Activated CD8-positive, alpha-beta T cell treated with anti-CD3 and anti-CD28 coated beads, Interleukin-2, amount 10 ng/mL, durations not matched to agents 7 days and 5 days (primary cell): Measurements from ENCODE around the gene SLC6A6. TPM values are rescaled to one million over a fixed set of nuclear protein-coding genes. Genes with fewer than 3 reads are reported as not detected.
"Not testable (repeated sequence)": the region's sequence is repeated elsewhere in the genome, so short reads cannot be mapped to it uniquely, and the experiment has no call there.

Source experiments
- ATAC-seq: fragments of 150-1000 bp; cut with Tn5 transposase; one replicate; pipeline ENCODE4 v1.10.0; 2021; ENCODE audit warnings: moderate library complexity
- CTCF ChIA-PET: fragments of 350-600 bp; sonication (Branson Sonifier 250); formaldehyde crosslinking; loops from one replicate; lab custom pipeline; 2021; ENCODE audit warnings: antibody characterized with exemption; lab: Charles Lee
- POLR2A ChIA-PET: fragments of 350-600 bp; sonication (Branson Sonifier 250); formaldehyde crosslinking; loops from one replicate; lab custom pipeline; 2021; ENCODE audit warnings: antibody characterized with exemption; lab: Charles Lee
- DNase-seq: peaks from one replicate; pipeline ENCODE4 v3.0.0-alpha.2; 2020
- H3K27ac Mint-ChIP-seq: one replicate; pipeline ENCODE4 v1.8.0; 2021; ENCODE audit warnings: mild to moderate bottlenecking, mixed read lengths
- H3K27me3 Mint-ChIP-seq: one replicate; pipeline ENCODE4 v1.8.0; 2021; ENCODE audit warnings: low read depth, mixed read lengths
- H3K36me3 Mint-ChIP-seq: one replicate; pipeline ENCODE4 v1.8.0; 2021; ENCODE audit warnings: low read depth, mixed read lengths
- H3K4me1 Mint-ChIP-seq: one replicate; pipeline ENCODE4 v1.8.0; 2021; ENCODE audit warnings: low read depth, mixed read lengths
- H3K4me3 Mint-ChIP-seq: one replicate; pipeline ENCODE4 v1.8.0; 2021; ENCODE audit warnings: mild to moderate bottlenecking, mixed read lengths
- H3K9me3 Mint-ChIP-seq: one replicate; pipeline ENCODE4 v1.8.0; 2022; ENCODE audit warnings: mixed read lengths; ENCODE audit not compliant: insufficient read depth
- total RNA-seq, 2 experiments: library from RNA; stranded (reverse); gene quantifications; one replicate each; pipeline ENCODE4 v1.2.3, GENCODE V29; 2021

Gene SLC6A6
- total RNA-seq, 2 experiments from 2014 or later: 36.8 to 37.9 TPM

DNA sequence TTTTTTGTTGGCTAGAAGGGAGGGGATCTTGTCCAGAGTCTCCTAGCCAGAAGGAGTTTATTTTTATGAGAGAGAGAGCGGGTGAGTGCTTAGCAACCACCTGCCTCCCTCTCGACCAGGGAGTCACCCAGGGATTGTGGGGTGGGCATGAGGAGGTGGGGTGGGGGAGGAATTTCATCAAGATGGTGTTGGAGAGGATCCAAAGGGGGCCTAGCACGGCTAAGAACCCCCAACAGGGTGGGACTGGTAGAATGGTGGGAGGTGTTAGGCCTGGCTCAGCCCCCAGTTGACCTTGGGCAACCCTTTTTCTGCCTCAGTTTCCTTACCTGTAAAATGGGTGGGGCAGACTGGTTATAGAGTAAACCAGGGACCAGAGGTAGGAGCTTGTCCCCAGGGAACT, 1.8 kb downstream of the SLC6A6 start:
- peaks cover 14% of the 10 kb centered on the region for H3K36me3 Mint-ChIP-seq
- DNase-seq (no peak), ATAC-seq (no peak)
- H3K9me3 Mint-ChIP-seq: no peaks in the 10 kb centered on the region
- POLR2A ChIA-PET: interaction anchor here (1.0 to 4.4 kb wide), 2 partner anchors 17 to 27 kb away, joined by 5 to 45 read pairs; no protein-coding TSS in a partner anchor
- H3K4me3 Mint-ChIP-seq: peak overlapping the region; percentile 92
- CTCF ChIA-PET: interaction anchor here (0.7 to 1.6 kb wide), 3 partner anchors 20 to 63 kb away, joined by 3 to 4 read pairs (median 3); no protein-coding TSS in a partner anchor
- H3K4me1 Mint-ChIP-seq: peaks cover 54% of the 10 kb centered on the region
- H3K27me3 Mint-ChIP-seq: no peaks in the 10 kb centered on the region
- peak overlapping the region; percentile 37 for H3K27ac Mint-ChIP-seq

DNA sequence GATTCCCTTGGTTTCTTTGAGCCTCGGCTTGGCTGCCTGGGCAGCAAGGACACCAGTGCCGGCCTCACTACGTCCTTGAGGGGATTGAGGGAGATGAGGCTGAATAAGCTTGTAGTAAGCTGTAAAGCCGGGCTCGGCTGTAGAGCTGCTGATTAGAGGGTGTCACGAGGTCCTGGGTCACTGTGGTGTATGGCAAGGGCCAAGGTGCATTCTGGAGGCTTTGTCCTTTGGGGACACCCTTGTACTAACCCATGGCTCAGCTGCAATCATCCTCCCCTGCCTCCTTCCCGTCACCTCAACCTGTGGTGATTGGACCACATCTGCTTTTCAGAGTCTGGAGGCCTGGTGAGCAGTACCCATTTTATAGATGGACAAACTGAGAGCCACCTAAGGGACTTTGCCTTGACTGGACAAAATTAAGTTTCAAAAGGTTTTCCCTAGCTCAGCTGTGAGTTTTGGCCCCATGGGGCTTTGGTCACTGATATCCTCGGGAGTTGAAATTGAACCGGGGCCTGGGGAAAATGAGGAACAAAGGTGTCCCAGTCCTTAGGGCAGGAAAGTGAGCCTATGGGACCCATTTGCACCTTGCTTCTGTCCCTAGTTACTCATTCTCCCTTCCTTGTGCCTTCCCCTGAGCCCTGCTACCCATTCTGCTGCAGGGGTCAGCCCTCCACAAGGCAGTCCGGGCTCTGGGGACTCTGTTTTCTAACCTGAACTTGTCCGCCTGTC, 2.4 kb downstream of the SLC6A6 start:
- ATAC-seq: no peak
- Mint-ChIP-seq H3K27me3 (no peaks in the 10 kb centered on the region), H3K36me3 (peaks cover 16% of the 10 kb centered on the region), H3K9me3 (no peaks in the 10 kb centered on the region), H3K4me3 (peak overlapping the region; percentile 92), H3K4me1 (peaks cover 60% of the 10 kb centered on the region), H3K27ac (peak overlapping the region; percentile 37)
- DNase-seq: no peak
- ChIA-PET CTCF (interaction anchor here (1.2 to 1.9 kb wide), 3 partner anchors 19 to 143 kb away, joined by 4 to 8 read pairs (median 4); no protein-coding TSS in a partner anchor), POLR2A (interaction anchor here (2.1 to 4.4 kb wide), 2 partner anchors 22 to 27 kb away, joined by 8 to 45 read pairs; no protein-coding TSS in a partner anchor)

DNA sequence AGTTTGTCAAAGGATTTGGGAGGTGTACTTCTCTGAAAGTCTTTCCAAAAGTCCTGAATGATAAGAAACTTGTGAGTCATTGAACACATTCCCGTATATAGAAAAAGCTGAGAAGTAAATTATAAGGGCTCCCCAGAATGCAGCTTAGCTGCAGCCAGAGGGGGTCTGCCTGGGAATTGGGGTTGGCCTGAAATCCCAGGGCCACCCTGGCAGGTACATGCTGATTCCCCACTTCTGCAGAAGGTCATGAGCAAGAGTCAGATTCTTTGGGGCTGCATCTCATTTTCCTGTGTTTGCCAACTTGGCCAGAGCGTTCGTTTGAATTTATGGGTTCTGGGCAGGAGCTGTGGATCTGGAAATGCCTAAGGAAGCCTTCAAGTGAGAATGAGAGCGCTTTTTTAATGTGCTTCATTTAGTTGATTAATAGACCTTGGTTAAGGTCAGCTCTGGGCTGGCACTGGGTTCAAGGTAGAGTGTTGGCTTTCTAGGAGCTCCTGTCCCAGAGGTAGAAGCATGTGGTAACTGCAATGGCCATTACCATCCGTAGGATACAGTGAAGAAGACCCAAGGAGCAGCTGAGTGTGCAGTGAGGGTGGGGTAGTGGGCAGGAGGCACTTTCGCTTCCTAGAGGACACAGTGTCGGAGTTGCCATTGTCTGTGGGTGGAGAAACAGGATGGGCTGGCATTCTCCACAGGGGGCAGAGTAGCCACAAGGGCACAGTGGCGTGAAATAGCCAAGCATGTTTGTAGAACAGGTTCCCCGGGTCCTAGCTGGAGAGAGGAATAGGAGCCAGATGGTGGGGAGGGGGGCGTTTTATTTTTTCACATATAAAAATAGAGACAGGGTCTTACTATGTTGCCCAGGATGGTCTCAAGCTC, 3.2 kb downstream of the SLC6A6 start:
- peaks cover 62% of the 10 kb centered on the region for H3K4me1 Mint-ChIP-seq
- DNase-seq (no peak), ATAC-seq (no peak)
- no peaks in the 10 kb centered on the region for H3K9me3 Mint-ChIP-seq
- H3K4me3 Mint-ChIP-seq: no peak overlapping the region
- CTCF ChIA-PET: interaction anchor here (1.1 to 1.9 kb wide), 3 partner anchors 22 to 144 kb away, joined by 3 to 8 read pairs (median 4); no protein-coding TSS in a partner anchor
- peaks cover 21% of the 10 kb centered on the region for H3K36me3 Mint-ChIP-seq
- no peaks in the 10 kb centered on the region for H3K27me3 Mint-ChIP-seq
- no peak overlapping the region for H3K27ac Mint-ChIP-seq
- POLR2A ChIA-PET: interaction anchor here (2.1 to 4.4 kb wide), 2 partner anchors 21 to 26 kb away, joined by 8 to 45 read pairs; no protein-coding TSS in a partner anchor

DNA sequence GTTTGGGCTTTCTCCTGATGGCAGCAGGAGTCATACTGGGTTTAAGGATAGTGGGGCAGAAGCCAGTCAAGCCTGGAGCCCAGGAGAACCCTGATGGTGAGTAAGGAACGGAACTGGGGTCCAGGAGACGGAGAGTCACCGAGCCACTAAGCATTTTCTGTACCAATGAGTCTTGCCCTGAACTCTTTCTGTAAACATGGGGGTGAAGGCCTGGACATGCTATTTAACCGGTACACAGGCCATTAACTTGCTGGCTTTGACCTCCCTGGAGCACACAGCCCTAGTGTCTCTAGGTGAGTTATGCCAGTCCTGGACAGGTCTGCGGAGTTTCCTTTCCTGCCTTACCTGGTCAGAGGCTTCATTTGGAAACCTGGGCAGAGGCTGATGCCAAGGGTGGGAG, 3.9 kb downstream of the SLC6A6 start:
- CTCF ChIA-PET: interaction anchor here (1.1 to 1.9 kb wide), 2 partner anchors 21 to 145 kb away, joined by 3 to 4 read pairs; no protein-coding TSS in a partner anchor
- Mint-ChIP-seq H3K4me1 (peaks cover 64% of the 10 kb centered on the region), H3K4me3 (no peak overlapping the region), H3K27me3 (no peaks in the 10 kb centered on the region), H3K27ac (peak overlapping the region; percentile 32), H3K9me3 (no peaks in the 10 kb centered on the region), H3K36me3 (peaks cover 27% of the 10 kb centered on the region)
- DNase-seq (no peak), ATAC-seq (no peak)
- POLR2A ChIA-PET: interaction anchor here (2.1 kb wide), 1 partner anchor 21 kb away, joined by 8 read pairs; no protein-coding TSS in a partner anchor

DNA sequence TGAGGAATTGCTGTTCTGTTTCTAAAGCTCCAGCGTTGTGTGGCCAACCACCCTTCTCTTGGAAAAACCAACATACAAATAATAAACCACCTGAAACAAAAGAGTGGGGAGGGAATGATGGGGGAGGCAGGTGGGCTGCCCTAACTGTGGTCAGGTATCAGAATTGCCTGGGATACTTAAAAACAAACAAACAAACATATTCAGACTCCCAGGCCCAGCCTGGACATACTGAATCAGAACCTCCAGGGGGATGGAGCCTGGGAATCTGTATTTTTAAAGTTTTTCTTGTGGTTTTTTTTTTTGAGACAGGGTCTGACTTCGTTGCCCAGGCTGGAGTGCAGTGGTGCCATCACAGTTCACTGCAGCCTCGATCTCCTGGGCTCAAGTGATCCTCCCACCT, 4.4 kb downstream of the SLC6A6 start:
- ChIA-PET POLR2A (interaction anchor here (2.1 kb wide), 1 partner anchor 20 kb away, joined by 8 read pairs; no protein-coding TSS in a partner anchor), CTCF (no interaction called here)
- H3K4me1 Mint-ChIP-seq: peaks cover 60% of the 10 kb centered on the region

DNA sequence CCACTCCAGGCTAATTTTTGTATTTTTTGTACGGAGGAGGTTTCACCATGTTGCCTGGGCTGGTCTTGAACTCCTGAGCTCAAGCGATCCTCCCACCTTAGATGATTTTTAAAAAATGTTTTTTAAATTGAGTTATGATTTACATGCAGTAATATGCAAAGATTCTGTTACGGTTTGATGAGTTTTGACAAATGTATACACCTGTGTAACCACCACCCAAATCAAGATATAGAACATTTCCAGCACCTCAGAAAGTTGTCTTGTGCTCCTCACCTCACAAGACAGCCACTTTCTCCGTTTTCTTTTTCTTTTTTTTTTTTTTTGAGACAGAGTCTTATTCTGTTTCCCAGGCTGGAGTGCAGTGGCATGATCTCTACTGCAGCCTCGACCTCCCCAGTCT, 4.8 kb downstream of the SLC6A6 start:
- ATAC-seq (no peak), DNase-seq (no peak)
- POLR2A ChIA-PET: interaction anchor here (2.1 kb wide), 1 partner anchor 20 kb away, joined by 8 read pairs; no protein-coding TSS in a partner anchor
- no peak overlapping the region for H3K4me3 Mint-ChIP-seq
- CTCF ChIA-PET: no interaction called here
- H3K9me3 Mint-ChIP-seq: no peaks in the 10 kb centered on the region
- no peaks in the 10 kb centered on the region for H3K27me3 Mint-ChIP-seq
- H3K4me1 Mint-ChIP-seq: peaks cover 56% of the 10 kb centered on the region
- H3K27ac Mint-ChIP-seq: no peak overlapping the region
- H3K36me3 Mint-ChIP-seq: peaks cover 27% of the 10 kb centered on the region

More for the DNA sequence above, 4.4 kb downstream of the SLC6A6 start:
- Mint-ChIP-seq H3K27me3 (no peaks in the 10 kb centered on the region), H3K9me3 (no peaks in the 10 kb centered on the region), H3K36me3 (peaks cover 27% of the 10 kb centered on the region), H3K27ac (no peak overlapping the region), H3K4me3 (no peak overlapping the region)
- no peak for DNase-seq
- ATAC-seq: no peak

DNA sequence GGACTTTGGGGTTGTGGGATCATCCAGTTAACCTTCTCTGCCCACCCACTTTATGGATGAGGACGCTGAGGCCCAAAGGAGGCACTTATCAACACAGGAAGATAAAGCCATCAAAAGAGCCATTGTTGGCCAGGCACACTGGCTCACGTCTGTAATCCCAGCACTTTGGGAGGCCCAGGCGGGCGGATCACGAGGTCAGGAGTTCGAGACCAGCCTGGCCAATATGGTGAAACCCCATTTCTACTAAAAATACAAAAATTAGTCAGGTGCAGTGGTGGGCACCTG, 7.3 kb downstream of the SLC6A6 start:
- Mint-ChIP-seq H3K4me1 (peaks cover 49% of the 10 kb centered on the region), H3K36me3 (peaks cover 25% of the 10 kb centered on the region)
- H3K27ac Mint-ChIP-seq, DNase-seq, CTCF ChIA-PET, POLR2A ChIA-PET, H3K9me3 Mint-ChIP-seq, ATAC-seq, H3K27me3 Mint-ChIP-seq, H3K4me3 Mint-ChIP-seq: not testable (repeated sequence)

DNA sequence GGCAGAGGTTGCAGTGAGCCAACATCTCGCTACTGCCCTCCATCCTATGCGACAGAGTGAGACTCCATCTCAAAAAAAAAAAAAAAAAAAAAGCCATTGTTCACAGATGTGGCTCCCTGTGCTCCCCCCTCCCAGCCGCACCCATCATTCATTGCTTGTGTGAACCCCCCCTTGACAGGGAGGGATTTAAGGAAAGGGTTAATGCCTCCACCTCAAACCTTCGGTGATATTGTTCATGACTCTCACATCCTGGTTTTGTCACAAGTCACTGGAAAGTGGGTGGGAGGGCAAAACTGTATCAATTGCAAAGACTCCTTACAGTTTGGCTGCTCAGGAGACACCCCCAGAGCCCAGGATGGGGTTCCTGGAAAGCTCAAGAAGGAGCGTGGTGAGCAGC, 7.7 kb downstream of the SLC6A6 start:
- Mint-ChIP-seq H3K4me3 (no peak overlapping the region), H3K27ac (peak overlapping the region; percentile 72), H3K9me3 (no peaks in the 10 kb centered on the region), H3K27me3 (no peaks in the 10 kb centered on the region), H3K36me3 (peaks cover 24% of the 10 kb centered on the region), H3K4me1 (peaks cover 45% of the 10 kb centered on the region)
- DNase-seq (no peak), ATAC-seq (no peak)
- ChIA-PET CTCF (no interaction called here), POLR2A (no interaction called here)

DNA sequence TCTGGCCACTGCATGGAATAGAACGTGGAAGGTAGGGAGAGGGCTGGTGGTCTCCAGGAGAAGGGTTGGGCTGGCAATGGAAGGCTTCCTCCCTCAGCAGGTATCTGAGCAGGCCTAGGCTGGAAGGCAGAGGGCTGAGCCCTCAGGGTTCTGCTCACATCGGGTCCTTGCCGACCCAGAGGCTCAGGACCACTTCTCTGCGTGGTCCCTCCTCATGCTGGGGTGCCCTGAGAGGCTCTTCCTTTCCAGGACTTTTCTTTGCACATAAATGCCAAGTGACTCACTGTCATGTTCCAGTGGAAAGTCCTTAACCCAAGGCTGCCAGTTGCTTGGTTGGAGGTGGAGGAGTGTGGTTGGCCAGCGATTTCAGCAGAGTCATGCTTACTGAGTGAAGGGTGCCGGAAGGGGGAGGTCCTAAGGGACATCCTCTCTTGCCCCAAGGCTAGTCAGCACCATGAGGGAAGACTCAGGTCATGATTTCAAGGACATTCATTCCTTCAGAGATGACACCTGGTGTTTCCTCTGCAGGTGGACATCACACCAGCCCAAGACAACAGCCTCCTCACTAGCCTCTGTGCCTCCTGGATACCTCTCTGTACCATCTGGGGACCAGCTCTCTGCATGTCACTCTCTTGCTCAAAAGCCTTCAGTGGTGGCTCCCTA, 8.2 kb downstream of the SLC6A6 start:
- ChIA-PET POLR2A (no interaction called here), CTCF (interaction anchor here (0.6 kb wide), 1 partner anchor 21 kb away, joined by 3 read pairs; no protein-coding TSS in a partner anchor)
- peak overlapping the region; percentile 72 for H3K27ac Mint-ChIP-seq
- H3K27me3 Mint-ChIP-seq: no peaks in the 10 kb centered on the region
- peaks cover 24% of the 10 kb centered on the region for H3K36me3 Mint-ChIP-seq
- peak; percentile 47 for ATAC-seq
- no peak overlapping the region for H3K4me3 Mint-ChIP-seq
- no peaks in the 10 kb centered on the region for H3K9me3 Mint-ChIP-seq
- peak; percentile 41 for DNase-seq
- peaks cover 40% of the 10 kb centered on the region for H3K4me1 Mint-ChIP-seq

DNA sequence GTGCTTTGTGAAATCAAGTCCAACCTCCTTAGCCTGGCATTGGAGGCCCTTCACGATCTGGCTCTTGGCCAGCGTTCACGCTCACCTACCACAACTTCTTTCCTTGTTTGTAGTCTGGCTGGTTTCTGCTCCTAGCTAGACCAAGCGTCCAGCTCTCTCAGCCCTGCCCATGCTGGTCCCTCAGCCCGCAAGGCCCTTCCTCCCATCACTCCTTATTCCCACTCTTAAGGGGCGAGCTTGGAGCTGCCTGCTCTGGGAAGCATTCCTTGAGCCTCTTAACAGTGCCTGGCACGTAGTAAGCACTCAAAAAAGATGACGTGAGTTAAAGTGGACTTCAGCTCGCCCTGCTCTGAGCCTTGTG, 8.7 kb downstream of the SLC6A6 start:
- ChIA-PET CTCF (interaction anchor here (0.6 kb wide), 1 partner anchor 21 kb away, joined by 3 read pairs; no protein-coding TSS in a partner anchor), POLR2A (no interaction called here)
- DNase-seq (no peak), ATAC-seq (no peak)
- H3K4me1 Mint-ChIP-seq: peaks cover 35% of the 10 kb centered on the region
- H3K36me3 Mint-ChIP-seq: peaks cover 24% of the 10 kb centered on the region
- H3K27me3 Mint-ChIP-seq: no peaks in the 10 kb centered on the region
- H3K4me3 Mint-ChIP-seq: no peak overlapping the region
- H3K9me3 Mint-ChIP-seq: no peaks in the 10 kb centered on the region
- peak overlapping the region; percentile 44 for H3K27ac Mint-ChIP-seq

DNA sequence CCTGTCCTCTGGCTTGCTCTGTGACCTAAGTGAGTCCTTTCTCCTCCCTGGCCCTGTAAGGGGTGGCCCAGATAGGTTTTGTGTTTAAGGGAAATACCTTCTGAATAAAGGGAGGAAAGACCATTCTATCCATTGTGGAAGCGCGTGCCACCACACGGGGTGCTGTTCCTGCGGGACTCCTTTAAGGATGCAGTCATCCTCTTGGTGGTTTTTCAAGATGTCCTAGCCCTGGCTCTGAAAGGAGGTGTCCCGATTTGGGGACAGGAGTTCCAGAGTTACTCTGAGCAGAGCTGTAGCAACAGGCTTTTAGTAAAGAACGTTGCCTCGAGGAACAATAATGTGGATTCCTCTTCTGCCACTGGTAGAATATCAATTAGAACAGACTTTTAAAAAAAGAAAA, 9.6 kb downstream of the SLC6A6 start:
- ATAC-seq: no peak
- Mint-ChIP-seq H3K4me1 (peaks cover 28% of the 10 kb centered on the region), H3K9me3 (no peaks in the 10 kb centered on the region), H3K27ac (no peak overlapping the region), H3K36me3 (peaks cover 21% of the 10 kb centered on the region), H3K27me3 (no peaks in the 10 kb centered on the region), H3K4me3 (no peak overlapping the region)
- POLR2A ChIA-PET: no interaction called here
- DNase-seq: no peak
- CTCF ChIA-PET: no interaction called here
